HG03139 (cell line): ENCODE results near the gene TNFRSF18.
"Not testable (repeated sequence)": the region's sequence is repeated elsewhere in the genome, so short reads cannot be mapped to it uniquely, and the experiment has no call there.

ENCODE experiments used
- ATAC-seq: cut with Tn5 transposase; IDR thresholded peaks from one replicate; pipeline ENCODE4 v1.9.1; 2021; ENCODE audit not compliant: unreplicated experiment

The TNFRSF18 gene

GRCh38 chr1:1206376-1206965, at the start of gene TNFRSF18:
Gene TNFRSF18 (minus strand): TSS chr1:1206592. CDS start chr1:1206571, 21 bp downstream.
- ATAC-seq: no peak

- ATAC-seq: no peak
These were observed 49.2 kb upstream of the TNFRSF18 start for GRCh38 chr1:1255611-1256010.

GRCh38 chr1:1255078-1255477, 48.7 kb upstream of the TNFRSF18 start:
- no peak for ATAC-seq

- no peak for ATAC-seq
These were observed 48.2 kb upstream of the TNFRSF18 start for GRCh38 chr1:1254667-1254998.

GRCh38 chr1:1253972-1254666, 47.7 kb upstream of the TNFRSF18 start:
- ATAC-seq: no peak

- no peak for ATAC-seq
These were observed 46.9 kb upstream of the TNFRSF18 start for GRCh38 chr1:1253314-1253713.

- no peak for ATAC-seq
These were observed 44.4 kb upstream of the TNFRSF18 start for GRCh38 chr1:1250786-1251284.

- ATAC-seq: not testable (repeated sequence)
These were observed 41.9 kb upstream of the TNFRSF18 start for GRCh38 chr1:1248009-1248913.

GRCh38 chr1:1247341-1247913, 41.0 kb upstream of the TNFRSF18 start:
- ATAC-seq: no peak

GRCh38 chr1:1246577-1247340, 40.4 kb upstream of the TNFRSF18 start, which contains the start of gene C1QTNF12:
Gene C1QTNF12 (minus strand): TSS chr1:1246722. CDS start chr1:1246690, 32 bp downstream.
- no peak for ATAC-seq

- ATAC-seq: no peak
These were observed 39.6 kb upstream of the TNFRSF18 start for GRCh38 chr1:1245817-1246576.

GRCh38 chr1:1245178-1245816, 38.9 kb upstream of the TNFRSF18 start:
- ATAC-seq: no peak

- ATAC-seq: no peak
These were observed 37.9 kb upstream of the TNFRSF18 start for GRCh38 chr1:1244192-1244811.

- no peak for ATAC-seq
These were observed 37.4 kb upstream of the TNFRSF18 start for GRCh38 chr1:1243807-1244191.

GRCh38 chr1:1243266-1243660, 36.9 kb upstream of the TNFRSF18 start:
- ATAC-seq: no peak

GRCh38 chr1:1242461-1243265, 36.3 kb upstream of the TNFRSF18 start:
- no peak for ATAC-seq

GRCh38 chr1:1241588-1242219, 35.3 kb upstream of the TNFRSF18 start:
- no peak for ATAC-seq
